ENCODE data around the gene MALAT1. TPM values are rescaled to one million over a fixed set of nuclear protein-coding genes. Genes with fewer than 3 reads are reported as not detected.

MALAT1 gene
- total and polyA plus RNA-seq, 2 of the 13 experiments (the other 11 are each of a cell fraction or from before 2014, with no cell fraction given), result 143 to 1,237 TPM

- WGBS (ENCODE audit: low lambda C conversion rate), result 0% methylated on average over 1 of the region's 3 CpGs
- H3K9ac ChIP-seq (ENCODE audit: insufficient read depth, low read depth, low read length), result no peak overlapping the region
- H3K4me1 ChIP-seq (ENCODE audit: insufficient read depth, low read length), result peaks cover 62% of the 10 kb centered on the region
- FAIRE-seq (peak; percentile 70), ATAC-seq (peak; percentile 74), DNase-seq (ENCODE audit: low spot score) (peak; percentile 76)
- no peaks in the 10 kb centered on the region for H3K27me3 ChIP-seq (ENCODE audit: control insufficient read depth in 1 of 2, insufficient read depth in 2 of 2, low read length in 2 of 2)
- ChIA-PET POLR2A (interaction anchor here (0.8 to 17.5 kb wide), 9 partner anchors 9 to 51 kb away, joined by 3 to 1590 read pairs (median 6); partner anchors contain the start of genes MALAT1 and NEAT1), CTCF (ENCODE audit: low intra/inter-chr PET ratio, low total read pairs) (interaction anchor here (0.5 to 2.2 kb wide), 3 partner anchors 34 to 102 kb away, joined by 3 to 13 read pairs (median 11); no protein-coding TSS in a partner anchor)
- H3K36me3 ChIP-seq (replicated peaks in 1 of 2; ENCODE audit: control insufficient read depth in 1 of 2, insufficient read depth in 2 of 2, low read length in 2 of 2), result no peaks in the 10 kb centered on the region
- BruUV-seq (replicated peaks), result no TSS peak
- no peaks in the 10 kb centered on the region for H4K20me1 ChIP-seq (ENCODE audit: insufficient read depth, low read length)
- intact Hi-C loops (cut with micrococcal nuclease; ENCODE audit: unreplicated experiment), result loop anchor here (1.0 to 2.0 kb wide), 2 partner anchors 52 to 103 kb away; no protein-coding TSS in a partner anchor
- H3K4me3 ChIP-seq (replicated peaks in 1 of 3; ENCODE audit: insufficient read depth in 1 of 3, low read depth in 2 of 3, low read length in 3 of 3), result no peak overlapping the region
- H3K4me2 ChIP-seq (ENCODE audit: low read depth, low read length), result no peak overlapping the region
- in situ Hi-C loops (cut with HindIII; ENCODE audit: extremely low pct_ligation_motif_present, low pct_unique_long_range_greater_than_20kb), result loop anchor here (10.0 kb wide), 1 partner anchor 104 kb away; no protein-coding TSS in a partner anchor
- H3K27ac ChIP-seq (ENCODE audit: extremely low read length, insufficient read depth, low read length), result no peak overlapping the region
- no peak overlapping the region for H2AFZ ChIP-seq (ENCODE audit: low read length)
- H3K79me2 ChIP-seq (ENCODE audit: insufficient read depth, low read length), result no peaks in the 10 kb centered on the region
- H3K9me3 ChIP-seq (ENCODE audit: low read length), result no peaks in the 10 kb centered on the region
- TF ChIP-seq ZNF674 (CRISPR knock-in tag; IDR thresholded peaks at IDR 0.05; ENCODE audit: low read depth) (no peak), HNRNPH1 (optimal IDR thresholded peaks at IDR 0.05; ENCODE audit: low read depth, low read length) (no peak), ZNF770 (CRISPR knock-in tag; IDR thresholded peaks at IDR 0.05) (peak; percentile 72), ATF6 (CRISPR knock-in tag; conservative IDR thresholded peaks at IDR 0.05) (0 out of 2 replicates have a peak, but pooled peaks have one; percentile 36), ZNF224 (CRISPR knock-in tag; IDR thresholded peaks at IDR 0.05) (no peak), ZNF552 (CRISPR knock-in tag; IDR thresholded peaks at IDR 0.05; ENCODE audit: borderline replicate concordance) (no peak), USF2 (IDR thresholded peaks at IDR 0.05; ENCODE audit: low read depth, low read length) (no peak), USF2 (CRISPR knock-in tag; IDR thresholded peaks at IDR 0.05; ENCODE audit: borderline replicate concordance) (no peak), ZNF781 (CRISPR knock-in tag; IDR thresholded peaks at IDR 0.05; ENCODE audit: borderline replicate concordance, not compliant biosample characterization) (no peak), SIX4 (CRISPR knock-in tag; IDR thresholded peaks at IDR 0.05) (no peak), ATF1 (CRISPR knock-in tag; IDR thresholded peaks at IDR 0.05) (no peak), RFXANK (CRISPR knock-in tag; IDR thresholded peaks at IDR 0.05) (no peak), TEF (CRISPR knock-in tag; IDR thresholded peaks at IDR 0.05) (no peak), ZNF891 (CRISPR knock-in tag; IDR thresholded peaks at IDR 0.05) (no peak), PBX2 (CRISPR knock-in tag; IDR thresholded peaks at IDR 0.05) (no peak), ZNF382 (CRISPR knock-in tag; IDR thresholded peaks at IDR 0.05; ENCODE audit: borderline replicate concordance) (no peak)
Observed at GRCh38 chr11:65468874-65469333, 29.9 kb upstream of the MALAT1 start.

Data from HepG2 (cell line).